SH-SY5Y (cell line): ENCODE data around the gene LRP1.

Experiments
- GATA2 ChIP-seq: IDR thresholded peaks from 2 replicates; pipeline ENCODE4 v1.6.1; 2011; ENCODE audit warnings: mild to moderate bottlenecking, low read depth, low read length
- GATA3 ChIP-seq: IDR thresholded peaks from 2 replicates; pipeline ENCODE4 v1.6.1; 2011; ENCODE audit warnings: low read depth, mild to moderate bottlenecking, low read length, moderate library complexity

The LRP1 gene

GRCh38 chr12:57112492-57113294 lies 15.6 kb upstream of the LRP1 start:
- TF ChIP-seq GATA3 (no peak), GATA2 (no peak)

- TF ChIP-seq GATA3, result no peak
- TF ChIP-seq GATA2, result no peak
Observed at GRCh38 chr12:57116580-57117281, 11.6 kb upstream of the LRP1 start.

- TF ChIP-seq GATA3, result no peak
- TF ChIP-seq GATA2, result no peak
Observed at GRCh38 chr12:57118711-57119271, 9.5 kb upstream of the LRP1 start.

GRCh38 chr12:57119294-57120085 lies 8.8 kb upstream of the LRP1 start:
- TF ChIP-seq GATA3 (no peak), GATA2 (no peak)

- no peak for TF ChIP-seq GATA2
- TF ChIP-seq GATA3, result no peak
Observed at GRCh38 chr12:57123813-57124212, 4.5 kb upstream of the LRP1 start.

GRCh38 chr12:57124261-57124877 lies 3.9 kb upstream of the LRP1 start:
- TF ChIP-seq GATA3, result no peak
- TF ChIP-seq GATA2, result no peak

- TF ChIP-seq GATA2 (no peak), GATA3 (no peak)
Observed at GRCh38 chr12:57126061-57126460, 2.2 kb upstream of the LRP1 start.

- TF ChIP-seq GATA3 (no peak), GATA2 (no peak)
Observed at GRCh38 chr12:57126561-57126960, 1.7 kb upstream of the LRP1 start.

- no peak for TF ChIP-seq GATA2
- TF ChIP-seq GATA3, result no peak
Observed at GRCh38 chr12:57127101-57127725, 1.1 kb upstream of the LRP1 start.

- TF ChIP-seq GATA3 (no peak), GATA2 (no peak)
Observed at GRCh38 chr12:57128519-57129247, 400 bp downstream of the LRP1 start.

GRCh38 chr12:57129321-57129842 lies 1.1 kb downstream of the LRP1 start:
- TF ChIP-seq GATA2 (no peak), GATA3 (no peak)

- no peak for TF ChIP-seq GATA2
- no peak for TF ChIP-seq GATA3
Observed at GRCh38 chr12:57129889-57130288, 1.6 kb downstream of the LRP1 start.
